Fibroblast of the conjunctiva (primary cell): Measurements from ENCODE around the gene GDPD5.

ENCODE experiments used
- DNase-seq: peaks from one replicate; pipeline ENCODE4 v3.0.0-alpha.2; 2010; ENCODE audit warnings: low read depth

GDPD5 gene

GRCh38 chr11:75525433-75526191 is at the start of gene GDPD5:
GDPD5 (minus strand) TSS chr11:75525941; CDS start chr11:75477735, 48,206 bp downstream.
- DNase-seq: peak; percentile 39

- no peak for DNase-seq
Measured at GRCh38 chr11:75574698-75575602, 49.2 kb upstream of the GDPD5 start.

DNA sequence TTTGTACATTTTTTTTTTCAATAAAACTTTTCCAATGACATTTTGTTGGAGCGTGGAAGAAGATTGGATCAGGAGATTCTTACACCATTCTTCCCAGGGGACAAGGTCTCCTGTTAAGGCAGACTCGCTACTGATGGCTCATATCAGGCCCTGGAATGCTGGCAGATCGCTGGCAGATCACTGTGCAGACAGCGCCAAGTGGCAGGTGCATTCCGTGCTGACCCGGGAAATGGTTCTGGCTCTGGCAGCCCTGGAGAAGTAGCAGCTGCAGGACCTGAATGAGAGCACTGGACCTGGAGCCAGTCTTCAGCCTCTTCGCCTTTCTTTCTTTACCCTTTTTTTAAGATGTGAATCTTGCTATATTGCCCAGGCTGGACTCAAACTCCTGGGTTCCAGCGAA is 47.0 kb upstream of the GDPD5 start:
- no peak for DNase-seq

DNA sequence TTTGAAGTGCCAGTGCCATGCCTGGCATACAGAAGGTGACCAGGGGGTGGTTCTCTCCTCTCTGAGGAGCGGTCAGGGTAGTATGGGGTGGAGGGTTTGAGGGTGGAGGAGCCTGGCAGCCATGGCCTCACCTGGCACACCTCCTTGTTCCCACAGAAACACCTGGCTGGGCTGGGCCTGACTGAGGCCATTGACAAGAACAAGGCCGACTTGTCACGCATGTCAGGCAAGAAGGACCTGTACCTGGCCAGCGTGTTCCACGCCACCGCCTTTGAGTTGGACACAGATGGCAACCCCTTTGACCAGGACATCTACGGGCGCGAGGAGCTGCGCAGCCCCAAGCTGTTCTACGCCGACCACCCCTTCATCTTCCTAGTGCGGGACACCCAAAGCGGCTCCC is 45.9 kb upstream of the GDPD5 start:
- no peak for DNase-seq

GRCh38 chr11:75570559-75571139 is 44.9 kb upstream of the GDPD5 start:
- DNase-seq: no peak

DNA sequence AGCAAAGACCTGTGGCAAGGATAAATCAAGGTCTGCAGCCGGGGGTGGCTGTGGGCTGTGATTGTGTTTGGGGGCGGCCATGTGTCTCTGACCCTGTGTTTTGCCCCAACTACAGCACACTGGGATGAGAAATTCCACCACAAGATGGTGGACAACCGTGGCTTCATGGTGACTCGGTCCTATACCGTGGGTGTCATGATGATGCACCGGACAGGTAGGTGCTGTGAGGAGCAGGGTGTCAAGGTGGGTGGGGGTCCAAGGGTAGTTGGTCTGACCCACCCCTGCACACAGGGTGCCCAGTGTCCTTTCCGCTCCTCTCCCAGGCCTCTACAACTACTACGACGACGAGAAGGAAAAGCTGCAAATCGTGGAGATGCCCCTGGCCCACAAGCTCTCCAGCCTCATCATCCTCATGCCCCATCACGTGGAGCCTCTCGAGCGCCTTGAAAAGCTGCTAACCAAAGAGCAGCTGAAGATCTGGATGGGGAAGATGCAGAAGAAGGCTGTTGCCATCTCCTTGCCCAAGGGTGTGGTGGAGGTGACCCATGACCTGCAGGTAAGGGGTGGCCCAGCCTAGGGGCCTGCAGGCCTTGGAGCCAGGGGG is 43.0 kb upstream of the GDPD5 start:
- no peak for DNase-seq

DNA sequence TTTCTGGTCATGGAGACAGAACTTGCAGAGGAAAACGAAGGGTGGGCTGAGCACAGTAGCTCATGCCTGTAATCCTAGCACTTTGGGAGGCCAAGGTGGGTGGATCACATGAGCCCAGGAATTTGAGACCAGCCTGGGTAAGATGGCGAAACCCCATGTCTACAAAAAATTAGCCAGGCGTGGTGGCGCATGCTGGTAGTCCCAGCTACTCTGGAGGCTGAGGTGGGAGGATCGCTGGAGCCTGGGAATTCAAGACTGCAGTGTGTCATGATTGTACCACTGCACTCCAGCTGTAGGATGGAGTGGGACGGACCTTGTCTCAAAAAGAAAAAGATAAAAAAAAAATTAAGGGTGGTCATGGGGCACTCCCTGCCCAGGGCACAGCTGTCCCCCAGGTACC is 42.2 kb upstream of the GDPD5 start:
- DNase-seq: no peak

- DNase-seq: no peak
Measured at GRCh38 chr11:75566763-75567279, 41.1 kb upstream of the GDPD5 start.

DNA sequence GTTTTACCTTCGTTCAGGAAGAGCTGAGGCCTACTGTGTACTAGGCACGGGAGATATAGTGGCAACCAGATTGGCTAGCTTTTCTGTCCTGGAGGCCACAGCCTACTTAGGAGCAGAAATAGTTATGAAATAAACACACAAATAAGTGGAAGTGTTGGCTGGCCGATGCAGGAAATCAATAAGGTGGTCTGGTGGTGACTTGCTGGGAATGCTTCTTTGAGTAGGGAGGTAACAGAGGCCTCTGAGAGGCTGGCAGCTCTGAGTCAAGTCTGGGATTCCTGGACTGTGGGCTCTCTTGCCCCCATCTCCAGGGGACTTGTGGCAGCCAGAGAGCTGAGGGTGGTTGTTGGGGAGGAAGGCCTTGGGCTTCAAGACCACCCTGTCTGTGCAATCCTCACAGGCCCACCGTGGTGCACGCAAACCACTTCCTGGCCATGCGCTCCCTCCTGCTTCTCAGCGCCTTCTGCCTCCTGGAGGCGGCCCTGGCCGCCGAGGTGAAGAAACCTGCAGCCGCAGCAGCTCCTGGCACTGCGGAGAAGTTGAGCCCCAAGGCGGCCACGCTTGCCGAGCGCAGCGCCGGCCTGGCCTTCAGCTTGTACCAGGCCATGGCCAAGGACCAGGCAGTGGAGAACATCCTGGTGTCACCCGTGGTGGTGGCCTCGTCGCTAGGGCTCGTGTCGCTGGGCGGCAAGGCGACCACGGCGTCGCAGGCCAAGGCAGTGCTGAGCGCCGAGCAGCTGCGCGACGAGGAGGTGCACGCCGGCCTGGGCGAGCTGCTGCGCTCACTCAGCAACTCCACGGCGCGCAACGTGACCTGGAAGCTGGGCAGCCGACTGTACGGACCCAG is 40.4 kb upstream of the GDPD5 start:
- DNase-seq: no peak

DNA sequence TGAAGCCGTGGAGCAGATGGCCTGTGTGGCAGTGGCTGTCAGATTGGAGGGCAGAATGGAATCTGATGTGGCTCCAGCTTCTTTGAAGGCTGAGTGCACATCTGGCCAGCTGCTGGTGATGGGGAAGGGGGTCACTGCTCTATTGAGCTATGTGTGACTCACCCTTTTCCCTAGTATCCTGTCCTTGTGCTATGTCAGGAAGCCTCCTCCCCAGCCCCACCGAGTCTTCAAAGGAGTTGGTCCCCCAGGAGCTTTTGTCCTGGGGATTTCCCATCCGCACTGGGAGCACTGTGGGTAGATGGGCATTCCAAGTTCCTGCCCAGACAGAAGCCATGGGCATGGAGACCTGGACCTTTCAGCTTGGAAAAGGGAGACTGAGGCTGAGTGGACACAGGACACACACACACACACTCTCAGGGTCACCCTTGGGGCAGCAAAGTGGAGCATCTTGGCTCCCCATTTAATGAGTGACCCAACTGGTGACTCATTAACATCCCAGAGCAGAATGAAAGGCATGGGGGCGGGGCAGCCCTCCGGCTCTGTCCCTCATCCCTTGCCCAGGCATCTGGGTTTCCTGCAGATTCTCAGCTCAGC is 39.6 kb upstream of the GDPD5 start:
- no peak for DNase-seq

GRCh38 chr11:75563978-75564552 is 38.3 kb upstream of the GDPD5 start:
- DNase-seq: peak; percentile 87

GRCh38 chr11:75563501-75563977 is 37.8 kb upstream of the GDPD5 start:
- DNase-seq: no peak

DNA sequence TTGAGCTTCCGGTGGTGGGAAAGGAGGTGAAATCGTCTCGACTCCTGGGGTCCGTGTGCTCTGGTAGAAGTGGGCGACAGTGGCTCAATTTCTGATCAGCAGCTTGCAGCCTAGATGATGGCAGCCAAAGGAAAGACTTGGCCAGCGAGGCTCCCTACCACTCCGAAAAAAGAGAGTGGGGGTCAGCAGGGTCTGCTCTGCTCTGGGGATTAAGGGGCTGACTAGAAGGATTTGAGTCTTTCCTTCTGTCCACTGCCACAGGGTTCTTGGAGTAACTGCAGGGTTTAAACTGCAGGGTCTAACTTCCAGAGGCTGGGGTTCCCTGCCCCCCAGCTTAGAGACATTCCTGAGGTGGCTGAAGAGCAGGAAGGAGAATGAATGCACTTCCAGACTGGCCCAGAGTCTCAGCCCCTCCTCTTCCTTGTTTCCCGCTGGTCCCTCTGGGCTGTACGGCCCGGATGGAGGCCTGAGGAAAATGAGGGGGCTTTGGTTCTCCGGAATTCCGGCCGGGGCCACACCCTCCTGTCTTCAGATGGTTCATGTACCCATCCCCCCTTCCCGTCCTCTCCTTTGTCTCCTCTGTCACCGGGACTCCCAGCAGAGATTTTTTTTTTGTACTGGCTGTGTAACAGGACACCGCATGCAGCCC is 37.2 kb upstream of the GDPD5 start:
- DNase-seq: no peak

- DNase-seq: peak; percentile 80
Measured at GRCh38 chr11:75562048-75562835, 36.5 kb upstream of the GDPD5 start, which contains the start of gene SERPINH1. SERPINH1 (plus strand) TSS chr11:75562253; CDS start chr11:75566350, 4,097 bp downstream.

DNA sequence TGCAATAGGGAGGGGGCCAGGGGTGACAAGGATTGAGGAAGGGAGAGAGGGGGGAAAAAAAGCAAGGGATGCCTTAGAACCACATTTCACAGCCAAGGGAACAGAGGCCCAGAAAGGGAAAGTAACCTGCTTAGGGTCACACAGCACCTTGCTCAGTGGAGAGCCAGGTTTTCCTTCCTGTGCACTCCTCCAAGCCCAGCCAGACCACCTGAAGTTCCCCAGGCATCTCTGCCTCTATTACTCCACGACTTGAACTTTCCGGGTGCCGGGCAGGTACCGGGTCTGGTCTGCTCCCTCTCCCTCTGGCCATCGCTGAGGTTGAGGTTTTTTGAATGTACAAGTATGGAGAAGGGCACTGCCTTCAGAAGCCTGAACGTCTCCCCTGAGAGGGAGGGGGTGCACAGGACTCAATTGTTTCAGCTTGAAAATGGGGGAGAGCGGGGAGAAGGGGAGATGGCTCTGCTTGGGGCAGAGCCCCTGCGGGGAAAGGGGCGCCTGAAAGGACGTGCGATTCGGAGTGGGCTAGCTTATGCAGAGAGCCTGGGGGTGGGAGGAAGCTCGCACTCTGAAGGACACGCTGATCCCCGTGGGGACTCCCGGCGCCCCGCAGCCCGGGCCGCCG is 35.8 kb upstream of the GDPD5 start:
- no peak for DNase-seq

GRCh38 chr11:75560644-75561043 is 34.9 kb upstream of the GDPD5 start:
- DNase-seq: no peak

- peak; percentile 80 for DNase-seq
Measured at GRCh38 chr11:75558939-75559843, 33.5 kb upstream of the GDPD5 start.
